ENCODE data around the gene CIITA.

CIITA gene

GRCh38 chr16:10868104-10868595 lies 8.9 kb upstream of the CIITA start:
- no peak overlapping the region for H3K27ac ChIP-seq
- TF ChIP-seq, protein P1, sequence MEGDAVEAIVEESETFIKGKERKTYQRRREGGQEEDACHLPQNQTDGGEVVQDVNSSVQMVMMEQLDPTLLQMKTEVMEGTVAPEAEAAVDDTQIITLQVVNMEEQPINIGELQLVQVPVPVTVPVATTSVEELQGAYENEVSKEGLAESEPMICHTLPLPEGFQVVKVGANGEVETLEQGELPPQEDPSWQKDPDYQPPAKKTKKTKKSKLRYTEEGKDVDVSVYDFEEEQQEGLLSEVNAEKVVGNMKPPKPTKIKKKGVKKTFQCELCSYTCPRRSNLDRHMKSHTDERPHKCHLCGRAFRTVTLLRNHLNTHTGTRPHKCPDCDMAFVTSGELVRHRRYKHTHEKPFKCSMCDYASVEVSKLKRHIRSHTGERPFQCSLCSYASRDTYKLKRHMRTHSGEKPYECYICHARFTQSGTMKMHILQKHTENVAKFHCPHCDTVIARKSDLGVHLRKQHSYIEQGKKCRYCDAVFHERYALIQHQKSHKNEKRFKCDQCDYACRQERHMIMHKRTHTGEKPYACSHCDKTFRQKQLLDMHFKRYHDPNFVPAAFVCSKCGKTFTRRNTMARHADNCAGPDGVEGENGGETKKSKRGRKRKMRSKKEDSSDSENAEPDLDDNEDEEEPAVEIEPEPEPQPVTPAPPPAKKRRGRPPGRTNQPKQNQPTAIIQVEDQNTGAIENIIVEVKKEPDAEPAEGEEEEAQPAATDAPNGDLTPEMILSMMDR (IDR thresholded peaks at IDR 0.05), result no peak
- no peak for TF ChIP-seq ZFX (IDR thresholded peaks at IDR 0.05; ENCODE audit: borderline replicate concordance)

- no peak overlapping the region for H3K27ac ChIP-seq
- no peak for TF ChIP-seq ZFX (IDR thresholded peaks at IDR 0.05; ENCODE audit: borderline replicate concordance)
- TF ChIP-seq, protein P1 (IDR thresholded peaks at IDR 0.05), result no peak
These were observed 8.2 kb upstream of the CIITA start for GRCh38 chr16:10868596-10869469.

GRCh38 chr16:10870137-10870776 lies 6.7 kb upstream of the CIITA start:
- no peak overlapping the region for H3K27ac ChIP-seq
- TF ChIP-seq, protein P1 (IDR thresholded peaks at IDR 0.05), result no peak
- TF ChIP-seq ZFX (IDR thresholded peaks at IDR 0.05; ENCODE audit: borderline replicate concordance), result no peak

DNA sequence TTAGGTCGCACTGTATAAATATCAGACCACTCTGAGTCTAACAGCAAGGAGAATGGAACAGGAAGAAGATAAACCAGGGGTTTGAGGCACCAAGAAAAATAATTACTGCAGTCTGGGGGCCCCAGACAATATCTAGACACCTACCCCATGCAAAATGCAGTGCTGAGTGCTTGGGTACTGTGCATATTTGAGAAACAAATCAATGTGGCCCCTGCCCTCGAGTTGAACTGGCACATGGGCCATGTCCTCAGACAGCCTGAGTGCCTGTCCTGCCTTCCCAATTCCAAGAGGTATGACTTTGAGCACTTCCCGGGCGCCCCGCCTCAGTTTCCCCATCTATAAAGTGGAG lies 6.2 kb upstream of the CIITA start:
- no peak overlapping the region for H3K27ac ChIP-seq
- no peak for TF ChIP-seq ZFX (IDR thresholded peaks at IDR 0.05; ENCODE audit: borderline replicate concordance)
- TF ChIP-seq, protein P1 (IDR thresholded peaks at IDR 0.05), result no peak

DNA sequence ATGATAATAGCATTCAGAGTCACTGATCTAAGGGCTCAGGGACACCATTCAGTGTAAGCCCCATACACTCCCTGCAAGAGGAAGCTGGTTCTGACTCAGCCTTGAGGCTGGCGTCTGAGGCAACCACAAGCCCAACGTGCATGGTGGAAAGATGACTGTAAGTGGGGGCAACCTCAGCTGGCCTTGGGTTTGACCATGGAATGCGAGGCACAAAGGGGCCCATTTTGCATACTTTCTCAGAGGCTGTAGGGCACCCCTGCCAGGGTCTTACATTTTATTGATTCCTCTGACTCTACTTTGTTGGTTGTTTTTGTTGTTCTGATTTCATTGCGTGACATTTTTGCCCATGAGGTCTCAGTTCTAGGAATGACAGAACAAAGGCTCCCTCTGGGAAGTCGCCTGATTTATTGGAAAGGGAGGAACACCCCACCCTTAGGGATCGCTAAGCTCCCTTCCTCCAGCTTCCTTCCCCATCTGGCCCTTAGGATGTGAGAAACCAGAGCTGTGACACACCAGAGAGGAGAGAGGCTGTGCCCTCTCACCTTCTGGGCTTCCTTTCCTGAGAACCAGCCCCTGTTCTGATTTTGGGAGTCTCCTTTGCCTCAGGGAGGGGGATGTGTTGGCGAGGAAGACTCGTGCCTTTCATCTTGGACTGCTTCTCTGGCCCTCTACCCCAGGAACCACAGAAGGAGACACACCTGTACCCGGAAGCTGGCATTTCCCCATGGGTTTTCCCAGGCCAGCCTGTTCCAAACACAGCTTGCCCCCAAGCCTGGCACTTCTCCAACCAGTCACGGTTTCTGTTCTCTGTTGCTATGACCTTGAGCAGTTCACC lies 5.6 kb upstream of the CIITA start:
- no peak overlapping the region for H3K27ac ChIP-seq

DNA sequence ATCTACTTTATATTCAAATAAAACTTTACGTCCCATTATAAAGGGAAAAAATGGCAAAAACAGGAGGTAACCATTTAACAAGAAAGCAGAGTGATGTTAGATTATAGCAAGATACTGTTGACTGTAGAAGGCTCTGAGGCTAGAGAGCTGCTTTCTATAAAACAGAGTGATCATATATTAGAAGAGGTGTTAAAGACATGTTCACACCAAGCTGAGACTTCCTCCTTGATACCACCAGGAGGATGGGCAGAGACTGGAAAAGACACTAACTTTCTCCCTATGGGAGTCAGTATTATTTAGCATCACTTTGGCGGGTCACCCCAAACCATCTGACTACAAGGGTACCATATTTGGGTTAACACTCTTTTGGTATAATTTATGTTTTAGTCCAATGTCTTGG lies 687 bp upstream of the CIITA start:
- TF ChIP-seq, protein P1 (IDR thresholded peaks at IDR 0.05), result no peak
- TF ChIP-seq ZFX (IDR thresholded peaks at IDR 0.05; ENCODE audit: borderline replicate concordance), result no peak
- H3K27ac ChIP-seq, result no peak overlapping the region

More for the DNA sequence above, 5.6 kb upstream of the CIITA start:
- TF ChIP-seq, protein P1 (IDR thresholded peaks at IDR 0.05), result no peak
- no peak for TF ChIP-seq ZFX (IDR thresholded peaks at IDR 0.05; ENCODE audit: borderline replicate concordance)
